OCI-LY1 (cell line): ENCODE measurements around the gene CLDN9.

Experiments
- H2AFZ ChIP-seq: fragments of 200-600 bp; sonication (generic), shearing (Covaris generic); 2 replicates; pipeline ENCODE4 v1.6.0; 2014; ENCODE audit warnings: antibody characterized with exemption, mild to moderate bottlenecking, low read length
- H3F3A ChIP-seq: fragments of 200-600 bp; sonication (generic), shearing (Covaris generic); 2 replicates; pipeline ENCODE4 v1.6.0; 2014; ENCODE audit warnings: mild to moderate bottlenecking, antibody characterized with exemption, low read length, moderate library complexity; ENCODE audit not compliant: insufficient read depth
- H3K27ac ChIP-seq: fragments of 200-600 bp; sonication (generic); 2 replicates; pipeline ENCODE4 v1.5.1; 2014; ENCODE audit warnings: low read length, mixed run types, mild to moderate bottlenecking, low read depth; ENCODE audit not compliant: poor library complexity, severe bottlenecking
- H3K27me3 ChIP-seq: fragments of 200-600 bp; sonication (generic); 2 replicates; pipeline ENCODE4 v1.6.0; 2014; ENCODE audit warnings: antibody characterized with exemption, mild to moderate bottlenecking, low read length, moderate library complexity; ENCODE audit not compliant: insufficient read depth
- H3K36me3 ChIP-seq: fragments of 200-600 bp; sonication (generic); 2 replicates; pipeline ENCODE4 v1.6.1; 2014; ENCODE audit warnings: mild to moderate bottlenecking, antibody characterized with exemption, low read length, moderate library complexity, mixed read lengths; ENCODE audit not compliant: insufficient read depth
- H3K4me1 ChIP-seq: fragments of 200-600 bp; sonication (generic); 2 replicates; pipeline ENCODE4 v1.5.1; 2014; ENCODE audit warnings: mild to moderate bottlenecking, low read length, moderate library complexity; ENCODE audit not compliant: insufficient read depth, severe bottlenecking
- H3K4me2 ChIP-seq: fragments of 200-600 bp; sonication (generic), shearing (Covaris generic); 2 replicates; pipeline ENCODE4 v1.6.1; 2014; ENCODE audit warnings: low read length
- H3K4me3 ChIP-seq: fragments of 200-600 bp; sonication (generic); 2 replicates; pipeline ENCODE4 v1.5.1; 2014; ENCODE audit warnings: low read length, low read depth, mild to moderate bottlenecking, mixed read lengths; ENCODE audit not compliant: poor library complexity, severe bottlenecking
- H3K79me2 ChIP-seq: fragments of 200-600 bp; shearing (Covaris generic); 2 replicates; pipeline ENCODE4 v1.6.1; 2016; ENCODE audit warnings: mixed run types, low read length, mixed read lengths; ENCODE audit not compliant: insufficient read depth
- H3K9ac ChIP-seq: fragments of 200-600 bp; sonication (generic), shearing (Covaris generic); 2 replicates; pipeline ENCODE4 v1.6.1; 2014; ENCODE audit warnings: mild to moderate bottlenecking, low read length, mixed read lengths
- H3K9me2 ChIP-seq: fragments of 200-600 bp; sonication (generic), shearing (Covaris generic); 2 replicates; pipeline ENCODE4 v1.6.1; 2014; ENCODE audit warnings: low read depth, mild to moderate bottlenecking, low read length, mixed read lengths
- H3K9me3 ChIP-seq: fragments of 200-600 bp; shearing (Covaris generic); 2 replicates; pipeline ENCODE4 v1.6.1; 2014; ENCODE audit warnings: low read length, mixed read lengths
- H4K20me1 ChIP-seq: fragments of 200-600 bp; sonication (generic), shearing (Covaris generic); 2 replicates; pipeline ENCODE4 v1.6.0; 2016; ENCODE audit warnings: mild to moderate bottlenecking, low read length; ENCODE audit not compliant: insufficient read depth
- EZH2 ChIP-seq: fragments of 200-600 bp; sonication (generic), shearing (Covaris generic); IDR thresholded peaks from 2 replicates; pipeline ENCODE4 v1.8.0; 2017; ENCODE audit warnings: borderline replicate concordance, mixed run types, mild to moderate bottlenecking, antibody characterized with exemption, low read length, moderate library complexity, mixed read lengths
- TF ChIP-seq, protein P1 (sequence below): fragments of 200-600 bp; sonication (generic), shearing (Covaris generic); IDR thresholded peaks from 2 replicates; pipeline ENCODE4 v1.5.1; 2017; ENCODE audit warnings: mild to moderate bottlenecking, antibody characterized with exemption, low read length, moderate library complexity, mixed read lengths

CLDN9 gene

DNA sequence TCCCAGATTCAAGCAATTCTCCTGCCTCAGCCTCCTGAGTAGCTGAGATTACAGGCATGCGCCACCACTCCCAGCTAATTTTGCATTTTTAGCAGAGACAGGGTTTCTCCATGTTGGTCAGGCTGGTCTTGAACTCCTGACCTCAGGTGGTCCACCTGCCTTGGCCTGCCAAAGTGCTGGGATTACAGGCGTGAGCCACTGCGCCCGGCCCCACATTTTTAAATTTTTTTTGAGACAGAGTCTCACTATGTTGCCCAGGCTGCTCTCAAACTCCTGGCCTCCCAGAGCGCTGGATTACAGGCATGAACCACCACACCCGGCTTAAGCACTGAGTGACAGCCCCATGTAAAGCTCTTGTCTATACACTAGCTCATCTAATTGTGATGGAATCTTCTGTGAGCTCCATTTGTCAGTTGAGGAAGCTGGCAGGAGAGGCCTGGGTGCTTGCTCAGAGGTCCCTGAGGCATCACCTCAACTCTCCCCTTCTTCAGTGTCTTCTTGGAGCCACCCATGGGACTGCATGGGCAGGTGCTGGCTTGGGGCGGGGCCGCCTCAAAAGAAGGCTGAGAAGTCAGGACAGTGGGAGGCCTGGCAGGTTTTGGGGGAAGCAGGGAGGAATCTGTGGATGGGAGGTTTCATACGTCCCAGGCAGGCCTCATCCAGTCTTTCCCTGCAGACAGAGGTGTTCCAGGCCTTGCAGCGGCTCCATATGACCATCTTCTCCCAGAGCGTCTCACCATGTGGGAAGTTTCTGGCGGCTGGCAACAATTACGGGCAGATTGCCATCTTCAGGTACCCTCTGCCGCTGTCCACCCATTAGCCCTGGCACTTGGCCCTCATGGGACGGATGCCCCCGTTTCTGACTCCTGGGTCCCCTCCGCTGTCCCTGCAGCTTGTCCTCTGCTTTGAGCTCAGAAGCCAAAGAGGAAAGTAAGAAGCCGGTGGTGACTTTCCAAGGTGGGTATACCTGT lies 12.6 kb downstream of the CLDN9 start:
- H3K9me2 ChIP-seq: no peaks in the 10 kb centered on the region
- TF ChIP-seq, protein P1, sequence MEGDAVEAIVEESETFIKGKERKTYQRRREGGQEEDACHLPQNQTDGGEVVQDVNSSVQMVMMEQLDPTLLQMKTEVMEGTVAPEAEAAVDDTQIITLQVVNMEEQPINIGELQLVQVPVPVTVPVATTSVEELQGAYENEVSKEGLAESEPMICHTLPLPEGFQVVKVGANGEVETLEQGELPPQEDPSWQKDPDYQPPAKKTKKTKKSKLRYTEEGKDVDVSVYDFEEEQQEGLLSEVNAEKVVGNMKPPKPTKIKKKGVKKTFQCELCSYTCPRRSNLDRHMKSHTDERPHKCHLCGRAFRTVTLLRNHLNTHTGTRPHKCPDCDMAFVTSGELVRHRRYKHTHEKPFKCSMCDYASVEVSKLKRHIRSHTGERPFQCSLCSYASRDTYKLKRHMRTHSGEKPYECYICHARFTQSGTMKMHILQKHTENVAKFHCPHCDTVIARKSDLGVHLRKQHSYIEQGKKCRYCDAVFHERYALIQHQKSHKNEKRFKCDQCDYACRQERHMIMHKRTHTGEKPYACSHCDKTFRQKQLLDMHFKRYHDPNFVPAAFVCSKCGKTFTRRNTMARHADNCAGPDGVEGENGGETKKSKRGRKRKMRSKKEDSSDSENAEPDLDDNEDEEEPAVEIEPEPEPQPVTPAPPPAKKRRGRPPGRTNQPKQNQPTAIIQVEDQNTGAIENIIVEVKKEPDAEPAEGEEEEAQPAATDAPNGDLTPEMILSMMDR: no peak
- no peak for TF ChIP-seq EZH2
- H3K4me2 ChIP-seq: no peak overlapping the region
- H2AFZ ChIP-seq: no peak overlapping the region
- peaks cover 3% of the 10 kb centered on the region for H3K27me3 ChIP-seq
- H3K9me3 ChIP-seq: no peaks in the 10 kb centered on the region
- no peaks in the 10 kb centered on the region for H3F3A ChIP-seq
- peaks cover 38% of the 10 kb centered on the region for H3K4me1 ChIP-seq
- H3K79me2 ChIP-seq: no peaks in the 10 kb centered on the region
- H3K27ac ChIP-seq: no peak overlapping the region
- H3K9ac ChIP-seq: no peak overlapping the region
- H3K4me3 ChIP-seq: no peak overlapping the region
- H4K20me1 ChIP-seq: no peaks in the 10 kb centered on the region
- peaks cover 11% of the 10 kb centered on the region for H3K36me3 ChIP-seq

DNA sequence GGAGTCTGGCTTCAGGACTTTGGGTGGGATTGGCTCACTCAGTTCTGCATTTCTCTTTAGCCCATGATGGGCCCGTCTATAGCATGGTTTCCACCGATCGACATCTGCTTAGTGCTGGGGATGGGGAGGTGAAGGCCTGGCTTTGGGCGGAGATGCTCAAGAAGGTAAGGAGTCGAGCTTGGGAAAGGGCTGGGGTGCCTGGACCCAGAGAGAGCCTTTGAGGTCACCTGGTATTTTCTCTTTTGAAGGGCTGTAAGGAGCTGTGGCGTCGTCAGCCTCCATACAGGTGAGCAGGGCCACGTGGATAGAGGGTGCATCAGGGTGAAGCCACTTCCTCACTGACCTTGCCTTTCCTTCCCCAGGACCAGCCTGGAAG lies 13.3 kb downstream of the CLDN9 start:
- no peaks in the 10 kb centered on the region for H3F3A ChIP-seq
- H3K4me2 ChIP-seq: no peak overlapping the region
- H3K36me3 ChIP-seq: peaks cover 11% of the 10 kb centered on the region
- no peak overlapping the region for H2AFZ ChIP-seq
- no peaks in the 10 kb centered on the region for H3K9me2 ChIP-seq
- no peak overlapping the region for H3K4me3 ChIP-seq
- no peak overlapping the region for H3K9ac ChIP-seq
- peaks cover 31% of the 10 kb centered on the region for H3K4me1 ChIP-seq
- peaks cover 3% of the 10 kb centered on the region for H3K27me3 ChIP-seq
- H3K27ac ChIP-seq: no peak overlapping the region
- H4K20me1 ChIP-seq: no peaks in the 10 kb centered on the region
- no peaks in the 10 kb centered on the region for H3K79me2 ChIP-seq
- TF ChIP-seq, protein P1: no peak
- TF ChIP-seq EZH2: no peak
- H3K9me3 ChIP-seq: no peaks in the 10 kb centered on the region

GRCh38 chr16:3026609-3027488 lies 14.1 kb downstream of the CLDN9 start:
- H3K9me2 ChIP-seq: no peaks in the 10 kb centered on the region
- no peak overlapping the region for H3K27ac ChIP-seq
- no peak overlapping the region for H3K4me3 ChIP-seq
- H3K9ac ChIP-seq: no peak overlapping the region
- H3K27me3 ChIP-seq: peaks cover 3% of the 10 kb centered on the region
- peaks cover 23% of the 10 kb centered on the region for H3K4me1 ChIP-seq
- H3K36me3 ChIP-seq: peaks cover 11% of the 10 kb centered on the region
- no peaks in the 10 kb centered on the region for H3F3A ChIP-seq
- no peak for TF ChIP-seq EZH2
- TF ChIP-seq, protein P1: no peak
- H3K79me2 ChIP-seq: no peaks in the 10 kb centered on the region
- no peak overlapping the region for H2AFZ ChIP-seq
- no peaks in the 10 kb centered on the region for H4K20me1 ChIP-seq
- no peaks in the 10 kb centered on the region for H3K9me3 ChIP-seq
- H3K4me2 ChIP-seq: no peak overlapping the region
